SIG-M5 treated with dmso at 0.1 percent for 504 hours (cell line): ENCODE data around the gene ATP5F1A.
"Not testable (repeated sequence)": the region's sequence is repeated elsewhere in the genome, so short reads cannot be mapped to it uniquely, and the experiment has no call there.

Source experiments
- DNase-seq: peaks from one replicate; lab custom pipeline; 2025; ENCODE audit not compliant: unreplicated experiment; lab: John Stamatoyannopoulos, UW

ATP5F1A gene

GRCh38 chr18:46097801-46098615, at the start of gene ATP5F1A:
Gene ATP5F1A (minus strand): TSS chr18:46098296. CDS start chr18:46098231, 65 bp downstream.
- peak; percentile 90 for DNase-seq

GRCh38 chr18:46141199-46141598, 43.1 kb upstream of the ATP5F1A start:
- DNase-seq, result no peak

- DNase-seq, result no peak
Measured at GRCh38 chr18:46140173-46140572, 42.1 kb upstream of the ATP5F1A start.

- no peak for DNase-seq
Measured at GRCh38 chr18:46134920-46135675, 37.0 kb upstream of the ATP5F1A start.

- DNase-seq, result no peak
Measured at GRCh38 chr18:46133534-46133933, 35.4 kb upstream of the ATP5F1A start.

GRCh38 chr18:46130549-46130948, 32.5 kb upstream of the ATP5F1A start:
- DNase-seq, result not testable (repeated sequence)

GRCh38 chr18:46130061-46130460, 32.0 kb upstream of the ATP5F1A start:
- no peak for DNase-seq

GRCh38 chr18:46126625-46127024, 28.5 kb upstream of the ATP5F1A start:
- DNase-seq, result not testable (repeated sequence)

- no peak for DNase-seq
Measured at GRCh38 chr18:46113751-46114150, 15.7 kb upstream of the ATP5F1A start.

- DNase-seq, result no peak
Measured at GRCh38 chr18:46110406-46110805, 12.3 kb upstream of the ATP5F1A start.

GRCh38 chr18:46109386-46109785, 11.3 kb upstream of the ATP5F1A start:
- no peak for DNase-seq

GRCh38 chr18:46104128-46104911, 6.2 kb upstream of the ATP5F1A start, which contains the start of gene HAUS1:
Gene HAUS1 (plus strand): TSS chr18:46104385. CDS start chr18:46104412, 27 bp downstream.
- peak; percentile 81 for DNase-seq

- DNase-seq, result no peak
Measured at GRCh38 chr18:46099463-46099862, 1.4 kb upstream of the ATP5F1A start.

GRCh38 chr18:46098616-46098933, 479 bp upstream of the ATP5F1A start:
- no peak for DNase-seq

GRCh38 chr18:46097431-46097800, 680 bp downstream of the ATP5F1A start:
- DNase-seq, result no peak

- DNase-seq, result no peak
Measured at GRCh38 chr18:46096651-46097300, 1.3 kb downstream of the ATP5F1A start.

- no peak for DNase-seq
Measured at GRCh38 chr18:46095532-46095931, 2.6 kb downstream of the ATP5F1A start.

- not testable (repeated sequence) for DNase-seq
Measured at GRCh38 chr18:46088501-46088900, 9.6 kb downstream of the ATP5F1A start.

- DNase-seq, result no peak
Measured at GRCh38 chr18:46084431-46084830, 13.7 kb downstream of the ATP5F1A start.

- DNase-seq, result no peak
Measured at GRCh38 chr18:46080156-46080555, 17.9 kb downstream of the ATP5F1A start.

- no peak for DNase-seq
Measured at GRCh38 chr18:46079336-46079735, 18.8 kb downstream of the ATP5F1A start.
